ENCODE results near the gene ALDOA. TPM values are rescaled to one million over a fixed set of nuclear protein-coding genes. Genes with fewer than 3 reads are reported as not detected.
A peak's percentile ranks its signal among the peaks of the same experiment; 100 is the strongest.

The ALDOA gene
- total and polyA plus RNA-seq, 7 donors: 4,532 to 12,458 (median 6,382) TPM

DNA sequence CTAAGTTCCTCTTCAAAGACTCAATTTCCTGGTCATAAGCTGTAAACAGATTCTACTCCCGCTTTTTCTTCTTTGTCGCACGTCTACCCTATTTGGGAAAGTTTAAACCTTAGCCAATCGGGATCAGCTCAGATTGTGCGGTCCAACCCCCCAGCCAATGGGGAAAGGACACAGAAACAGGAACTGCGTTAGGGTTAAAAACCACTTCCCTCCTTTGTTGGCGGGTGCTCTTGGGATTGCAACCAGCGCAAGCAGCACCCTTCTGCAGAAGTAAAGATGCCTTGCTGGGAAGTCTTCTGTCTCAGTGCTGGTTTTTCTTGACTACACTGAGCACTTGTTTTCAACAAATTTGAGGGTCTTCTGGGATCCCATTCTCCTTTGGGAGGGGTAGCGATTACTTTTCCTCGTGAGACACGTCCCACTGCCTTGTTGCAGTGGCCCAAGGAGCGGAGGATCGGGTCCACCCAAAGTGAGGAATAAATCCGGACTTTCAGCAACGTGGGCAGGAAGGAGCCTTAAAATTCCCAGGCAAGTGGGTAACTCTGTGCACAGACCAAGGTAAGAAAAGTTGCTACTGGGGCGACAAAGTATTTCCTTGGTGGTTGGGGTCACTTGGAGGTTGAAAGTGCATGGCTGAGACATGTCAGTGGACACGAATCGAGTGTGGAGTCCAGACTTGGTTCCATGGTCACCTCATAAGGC is 31.5 kb downstream of the ALDOA start:
- peak overlapping the region; percentile 93 for H3K4me3 ChIP-seq
- intact Hi-C loops (cut with DNase I): loop anchor here (2.0 to 10.0 kb wide), 3 partner anchors 26 to 308 kb away; partner anchors contain the start of genes CORO1A (in 1 of the 2), MAPK3 (in 1 of the 2) and ZNF771 (in 1 of the 2)
- H3K27me3 ChIP-seq (ENCODE audit: insufficient read depth in 3 of 3, low read length in 2 of 3): no peaks in the 10 kb centered on the region
- H3K36me3 ChIP-seq (ENCODE audit: insufficient read depth in 1 of 2, low read depth in 1 of 2): peaks cover 0 to 24% of the 10 kb centered on the region in 2 donors
- TF ChIP-seq, protein P1, sequence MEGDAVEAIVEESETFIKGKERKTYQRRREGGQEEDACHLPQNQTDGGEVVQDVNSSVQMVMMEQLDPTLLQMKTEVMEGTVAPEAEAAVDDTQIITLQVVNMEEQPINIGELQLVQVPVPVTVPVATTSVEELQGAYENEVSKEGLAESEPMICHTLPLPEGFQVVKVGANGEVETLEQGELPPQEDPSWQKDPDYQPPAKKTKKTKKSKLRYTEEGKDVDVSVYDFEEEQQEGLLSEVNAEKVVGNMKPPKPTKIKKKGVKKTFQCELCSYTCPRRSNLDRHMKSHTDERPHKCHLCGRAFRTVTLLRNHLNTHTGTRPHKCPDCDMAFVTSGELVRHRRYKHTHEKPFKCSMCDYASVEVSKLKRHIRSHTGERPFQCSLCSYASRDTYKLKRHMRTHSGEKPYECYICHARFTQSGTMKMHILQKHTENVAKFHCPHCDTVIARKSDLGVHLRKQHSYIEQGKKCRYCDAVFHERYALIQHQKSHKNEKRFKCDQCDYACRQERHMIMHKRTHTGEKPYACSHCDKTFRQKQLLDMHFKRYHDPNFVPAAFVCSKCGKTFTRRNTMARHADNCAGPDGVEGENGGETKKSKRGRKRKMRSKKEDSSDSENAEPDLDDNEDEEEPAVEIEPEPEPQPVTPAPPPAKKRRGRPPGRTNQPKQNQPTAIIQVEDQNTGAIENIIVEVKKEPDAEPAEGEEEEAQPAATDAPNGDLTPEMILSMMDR (IDR thresholded peaks at IDR 0.05): no peak
- ATAC-seq (no peak), DNase-seq (no peak)
- peak overlapping the region; percentile 97 for H3K27ac ChIP-seq
- H3K4me1 ChIP-seq: peaks cover 26% of the 10 kb centered on the region
- H3K9me3 ChIP-seq: peaks cover 8% of the 10 kb centered on the region
- WGBS, 3 donors: 96 to 97% (median 97%) methylated on average over 18 of the region's 18 CpGs

DNA sequence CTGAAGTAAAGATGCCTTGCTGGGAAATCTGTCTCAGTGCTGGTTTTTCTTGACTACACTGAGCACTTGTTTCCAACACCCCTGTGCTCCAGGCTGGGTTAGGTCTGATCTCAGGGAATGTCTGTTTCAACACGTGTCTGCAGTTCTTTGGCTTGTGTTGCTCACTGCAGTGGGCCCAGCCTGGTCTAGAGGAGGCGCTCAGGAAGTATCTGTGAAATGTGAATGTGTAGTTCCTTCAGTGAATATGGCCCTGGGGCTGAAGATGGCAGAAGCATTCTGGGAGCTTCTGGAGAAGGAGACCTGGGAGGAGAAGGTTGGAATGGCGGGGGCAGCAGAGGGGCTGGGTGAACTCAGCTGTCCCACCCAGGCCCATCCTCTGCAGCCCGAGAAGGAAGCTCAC is 38.5 kb downstream of the ALDOA start:
- no peaks in the 10 kb centered on the region for H3K9me3 ChIP-seq
- H3K4me1 ChIP-seq: no peaks in the 10 kb centered on the region
- 75 to 83% (median 81%) methylated on average over 4 of the region's 4 CpGs for WGBS, 3 donors
- no peak overlapping the region for H3K27ac ChIP-seq
- H3K4me3 ChIP-seq: no peak overlapping the region
- H3K36me3 ChIP-seq (ENCODE audit: insufficient read depth in 1 of 2, low read depth in 1 of 2): peaks cover 0 to 42% of the 10 kb centered on the region in 2 donors
- intact Hi-C loops (cut with DNase I): no loop called here
- no peaks in the 10 kb centered on the region for H3K27me3 ChIP-seq (ENCODE audit: insufficient read depth in 3 of 3, low read length in 2 of 3)
- DNase-seq (no peak), ATAC-seq (no peak)
- TF ChIP-seq, protein P1 (IDR thresholded peaks at IDR 0.05): no peak

DNA sequence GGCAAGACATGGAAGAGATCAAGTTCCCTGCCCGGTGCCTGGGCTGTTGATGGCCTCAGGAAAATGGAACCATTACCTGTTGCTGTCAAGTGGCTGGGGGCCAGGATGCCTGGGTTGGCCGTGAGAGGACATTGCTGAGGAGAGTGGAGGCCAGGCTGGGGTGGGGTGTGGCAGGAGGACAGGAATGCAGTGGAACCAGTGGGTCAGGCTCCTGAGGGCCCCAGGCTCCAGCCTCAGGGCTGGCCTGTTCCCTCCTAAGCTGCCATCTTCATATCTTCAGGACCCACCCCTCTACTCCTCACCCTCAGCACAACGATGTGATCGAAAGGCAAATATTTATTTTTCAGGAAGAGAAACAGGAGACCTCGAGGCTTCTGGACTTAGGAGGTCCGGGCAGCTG is 38.9 kb downstream of the ALDOA start:
- H3K27me3 ChIP-seq (ENCODE audit: insufficient read depth in 3 of 3, low read length in 2 of 3): no peaks in the 10 kb centered on the region
- DNase-seq: no peak
- H3K9me3 ChIP-seq: no peaks in the 10 kb centered on the region
- 79 to 91% (median 80%) methylated on average over 6 of the region's 6 CpGs for WGBS, 3 donors
- intact Hi-C loops (cut with DNase I): no loop called here
- no peak for ATAC-seq
- no peak overlapping the region for H3K27ac ChIP-seq
- no peak overlapping the region for H3K4me3 ChIP-seq
- TF ChIP-seq, protein P1 (IDR thresholded peaks at IDR 0.05): no peak
- H3K4me1 ChIP-seq: no peaks in the 10 kb centered on the region
- H3K36me3 ChIP-seq (ENCODE audit: insufficient read depth in 1 of 2, low read depth in 1 of 2): peaks cover 0 to 44% of the 10 kb centered on the region in 2 donors

DNA sequence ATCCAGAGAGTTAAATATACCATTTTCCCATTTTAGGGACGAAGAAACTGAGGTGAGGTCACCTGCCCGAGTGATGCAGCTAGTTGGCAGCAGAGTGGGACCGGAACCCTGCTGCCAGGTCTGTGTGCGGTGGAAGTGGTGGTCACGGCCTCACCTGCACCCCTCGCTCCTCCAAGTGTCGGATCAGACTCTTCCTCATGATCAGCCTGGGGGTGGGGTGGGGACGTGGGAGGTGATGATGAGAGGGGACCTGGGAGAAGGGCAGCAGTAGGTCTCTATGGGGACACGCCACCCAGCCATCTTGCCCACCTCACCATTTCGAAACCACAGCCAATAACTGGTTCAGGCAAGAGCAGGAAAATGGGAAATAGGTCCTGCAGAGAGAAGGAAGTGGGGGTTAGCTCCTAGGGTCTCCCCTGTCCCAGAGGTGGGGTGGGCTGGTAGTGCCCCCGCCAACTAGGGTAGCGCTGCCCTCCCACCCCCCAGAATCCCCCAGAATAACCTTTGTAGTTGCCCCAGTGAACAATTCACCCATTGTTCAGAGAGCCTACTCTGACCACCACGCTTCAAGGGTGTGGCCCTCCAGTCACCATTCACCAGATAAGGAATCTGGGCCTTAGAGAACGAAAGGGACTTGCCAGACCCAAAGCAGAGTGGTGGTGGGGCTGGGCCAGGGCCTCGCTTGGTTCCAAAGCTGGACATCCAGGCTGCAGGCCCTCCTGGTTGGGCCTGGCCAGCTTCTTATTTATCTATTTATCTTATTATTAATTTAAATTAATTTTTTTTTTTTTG is 42.7 kb downstream of the ALDOA start:
- H3K4me3 ChIP-seq: no peak overlapping the region
- DNase-seq: no peak
- 89 to 90% (median 89%) methylated on average over 15 of the region's 15 CpGs for WGBS, 3 donors
- no peaks in the 10 kb centered on the region for H3K27me3 ChIP-seq (ENCODE audit: insufficient read depth in 3 of 3, low read length in 2 of 3)
- intact Hi-C loops (cut with DNase I): no loop called here
- no peaks in the 10 kb centered on the region for H3K4me1 ChIP-seq
- no peak overlapping the region for H3K27ac ChIP-seq
- H3K36me3 ChIP-seq (ENCODE audit: insufficient read depth in 1 of 2, low read depth in 1 of 2): peaks cover 0 to 67% of the 10 kb centered on the region in 2 donors
- no peaks in the 10 kb centered on the region for H3K9me3 ChIP-seq
- no peak for ATAC-seq
- TF ChIP-seq, protein P1 (IDR thresholded peaks at IDR 0.05): no peak
